Subcutaneous adipose tissue (tissue), 4 donors: ENCODE measurements around the gene BZW1. TPM values are rescaled to one million over a fixed set of nuclear protein-coding genes. Genes with fewer than 3 reads are reported as not detected.

Source experiments
- total RNA-seq, 4 donors: library from RNA; depleted of rRNA; stranded (reverse); fragments of >200 nt; gene quantifications; one replicate each; pipeline ENCODE4 v1.1.0, GENCODE V29; 2016
- TF ChIP-seq, protein P1 (sequence below): fragments of 450-650 bp; IDR thresholded peaks from one replicate; pipeline ENCODE4 v1.5.1; 2016; ENCODE audit warnings: low read depth, mild to moderate bottlenecking, control low read depth, antibody characterized with exemption, moderate library complexity

Gene BZW1
- 100 to 1,000 TPM; 168 to 529 (median 350) TPM for total RNA-seq

DNA sequence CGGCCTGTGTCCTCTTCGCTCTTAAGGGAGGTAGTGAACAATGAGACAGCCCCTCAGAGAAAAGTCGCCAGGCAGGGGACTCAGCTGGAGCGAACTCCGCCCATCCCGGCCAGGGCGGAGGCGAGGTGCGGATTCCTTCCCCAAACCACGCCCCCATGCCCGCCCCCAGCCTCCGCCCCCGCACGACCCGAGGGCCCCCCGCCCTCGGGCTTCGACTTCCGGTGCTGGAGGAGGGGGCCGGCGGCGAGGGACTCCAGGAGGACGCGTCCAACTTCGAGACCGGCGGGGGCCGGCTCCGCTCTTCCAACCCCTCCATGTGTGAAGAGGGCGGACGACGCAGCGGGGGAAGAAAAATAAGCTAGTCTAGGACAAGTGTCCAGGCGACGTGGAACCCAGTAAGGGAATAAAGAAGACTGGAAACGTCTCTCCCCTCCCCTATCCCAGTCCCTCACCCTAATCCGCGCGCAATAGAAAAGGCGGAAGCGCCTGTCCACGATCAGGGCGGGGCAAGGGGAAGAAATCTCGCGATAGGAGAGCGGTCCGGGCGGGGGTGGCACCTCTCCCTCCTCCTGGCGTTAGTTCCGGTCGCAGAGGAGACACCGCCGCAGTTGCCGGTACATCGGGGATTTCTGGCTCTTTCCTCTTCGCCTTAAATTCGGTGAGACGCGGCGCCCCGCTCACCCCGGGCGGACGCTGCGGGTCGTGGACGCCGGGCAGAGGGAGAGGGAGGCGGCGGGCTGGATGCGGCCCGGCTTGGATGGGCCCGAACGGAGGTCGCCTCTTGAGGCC, at the start of gene BZW1:
BZW1 (plus strand) TSS at position 578 of the 789 bp plus-strand sequence. CDS start 1,308 bp downstream, outside the sequence.
- TF ChIP-seq, protein P1, sequence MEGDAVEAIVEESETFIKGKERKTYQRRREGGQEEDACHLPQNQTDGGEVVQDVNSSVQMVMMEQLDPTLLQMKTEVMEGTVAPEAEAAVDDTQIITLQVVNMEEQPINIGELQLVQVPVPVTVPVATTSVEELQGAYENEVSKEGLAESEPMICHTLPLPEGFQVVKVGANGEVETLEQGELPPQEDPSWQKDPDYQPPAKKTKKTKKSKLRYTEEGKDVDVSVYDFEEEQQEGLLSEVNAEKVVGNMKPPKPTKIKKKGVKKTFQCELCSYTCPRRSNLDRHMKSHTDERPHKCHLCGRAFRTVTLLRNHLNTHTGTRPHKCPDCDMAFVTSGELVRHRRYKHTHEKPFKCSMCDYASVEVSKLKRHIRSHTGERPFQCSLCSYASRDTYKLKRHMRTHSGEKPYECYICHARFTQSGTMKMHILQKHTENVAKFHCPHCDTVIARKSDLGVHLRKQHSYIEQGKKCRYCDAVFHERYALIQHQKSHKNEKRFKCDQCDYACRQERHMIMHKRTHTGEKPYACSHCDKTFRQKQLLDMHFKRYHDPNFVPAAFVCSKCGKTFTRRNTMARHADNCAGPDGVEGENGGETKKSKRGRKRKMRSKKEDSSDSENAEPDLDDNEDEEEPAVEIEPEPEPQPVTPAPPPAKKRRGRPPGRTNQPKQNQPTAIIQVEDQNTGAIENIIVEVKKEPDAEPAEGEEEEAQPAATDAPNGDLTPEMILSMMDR, result no peak

DNA sequence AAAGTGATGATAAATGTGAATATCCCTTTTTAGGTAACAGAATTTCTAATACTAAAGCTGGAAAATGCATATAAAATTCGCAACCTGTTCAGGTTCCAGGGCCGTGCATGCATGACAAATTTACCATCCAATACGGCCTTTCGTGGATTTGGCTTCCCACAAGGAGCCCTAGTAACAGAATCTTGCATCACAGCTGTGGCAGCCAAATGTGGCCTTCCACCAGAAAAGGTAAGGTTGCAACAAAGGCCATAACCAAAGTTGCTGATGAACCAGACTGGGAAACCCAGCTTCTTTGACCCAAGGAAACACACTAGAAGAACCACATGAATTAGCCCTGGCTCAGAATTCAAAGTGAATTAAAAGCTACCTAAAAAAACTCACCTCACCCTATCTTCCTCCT, 49.6 kb upstream of the BZW1 start:
- TF ChIP-seq, protein P1, result no peak

DNA sequence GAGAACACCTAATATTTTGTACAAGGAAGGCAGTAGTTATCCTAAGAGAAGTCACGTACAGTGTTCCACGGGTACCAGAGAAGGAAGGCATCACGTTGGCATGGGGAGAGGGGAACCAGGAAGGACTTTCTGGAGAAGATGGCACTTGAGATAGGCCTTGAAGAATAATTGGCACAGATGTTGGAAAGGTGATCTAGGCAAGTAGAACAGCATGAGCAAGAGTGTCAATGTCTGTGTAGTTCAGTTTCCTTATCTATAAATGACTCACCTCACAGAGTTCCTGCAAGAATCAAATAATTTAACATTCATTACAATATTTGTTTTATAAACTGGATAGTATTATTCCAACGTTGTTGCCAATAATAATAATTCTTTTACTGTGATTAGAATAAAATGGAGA, 48.3 kb upstream of the BZW1 start:
- TF ChIP-seq, protein P1, result no peak

DNA sequence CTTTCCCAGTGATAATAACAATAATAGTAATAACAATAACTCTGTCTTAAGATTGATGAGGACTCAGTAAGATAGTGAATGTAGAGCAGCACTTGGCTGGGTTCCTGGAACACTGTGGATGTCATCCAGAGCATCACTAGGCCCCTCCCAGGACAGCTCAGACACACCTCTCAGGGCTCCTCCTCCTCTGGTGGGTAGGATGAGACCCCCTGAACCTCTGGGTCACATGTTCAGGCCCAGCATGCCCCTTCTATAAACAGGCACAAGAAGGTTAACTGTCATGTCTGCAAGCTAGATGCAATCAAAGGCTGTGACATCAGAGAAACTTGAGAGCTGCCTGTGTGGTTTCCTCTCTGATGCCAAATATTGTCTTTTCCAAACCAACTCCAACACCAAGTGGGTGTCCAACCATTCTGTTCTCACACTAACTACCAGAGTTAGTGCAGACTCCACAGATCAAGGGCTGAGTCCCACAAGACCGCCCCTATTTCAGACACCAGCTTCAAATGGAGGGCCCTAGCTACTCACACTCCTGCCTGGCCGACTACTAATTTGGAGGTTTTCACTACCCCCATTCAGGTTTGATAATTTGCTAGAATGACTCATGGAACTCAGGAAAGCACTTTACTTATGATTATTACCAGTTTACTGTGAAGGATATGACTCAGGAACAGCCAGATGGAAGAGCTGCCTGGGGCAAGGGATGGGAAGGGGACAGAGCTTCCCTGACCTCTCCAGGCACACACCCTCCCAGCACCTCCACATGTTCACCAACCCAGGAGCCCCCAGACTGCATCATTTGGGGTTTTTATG, 46.4 kb upstream of the BZW1 start:
- TF ChIP-seq, protein P1, result no peak

DNA sequence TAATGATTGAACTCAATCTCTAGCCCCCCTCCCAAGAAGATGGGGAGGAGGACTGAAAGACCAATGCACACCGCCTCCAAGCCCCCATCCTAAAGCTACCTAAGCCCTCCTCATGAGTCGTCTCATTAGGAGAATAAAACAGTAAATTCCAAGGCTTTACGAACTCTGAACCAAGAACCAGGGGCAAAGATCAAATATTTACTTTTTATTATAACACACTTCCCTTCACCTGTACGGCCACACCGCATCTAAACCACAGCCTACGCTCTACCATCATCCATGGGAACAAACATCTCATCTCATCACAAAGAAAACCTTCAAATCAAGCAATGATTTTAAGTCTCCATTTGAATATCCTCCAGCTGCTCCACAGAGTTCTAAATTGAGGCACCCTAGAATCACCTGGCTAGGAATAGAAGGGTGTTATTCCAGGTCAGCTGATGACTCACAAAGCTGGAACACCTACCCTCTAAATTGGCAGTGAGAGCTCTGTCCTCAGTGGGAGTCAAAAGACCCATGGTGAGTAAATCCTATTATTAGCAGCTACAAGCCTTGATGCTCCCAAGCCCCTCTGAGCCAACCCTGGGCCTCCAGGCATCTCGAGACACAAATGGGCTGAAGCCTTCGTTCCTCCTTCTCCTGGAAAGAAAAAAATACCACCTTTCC, 45.6 kb upstream of the BZW1 start:
- TF ChIP-seq, protein P1, result no peak

DNA sequence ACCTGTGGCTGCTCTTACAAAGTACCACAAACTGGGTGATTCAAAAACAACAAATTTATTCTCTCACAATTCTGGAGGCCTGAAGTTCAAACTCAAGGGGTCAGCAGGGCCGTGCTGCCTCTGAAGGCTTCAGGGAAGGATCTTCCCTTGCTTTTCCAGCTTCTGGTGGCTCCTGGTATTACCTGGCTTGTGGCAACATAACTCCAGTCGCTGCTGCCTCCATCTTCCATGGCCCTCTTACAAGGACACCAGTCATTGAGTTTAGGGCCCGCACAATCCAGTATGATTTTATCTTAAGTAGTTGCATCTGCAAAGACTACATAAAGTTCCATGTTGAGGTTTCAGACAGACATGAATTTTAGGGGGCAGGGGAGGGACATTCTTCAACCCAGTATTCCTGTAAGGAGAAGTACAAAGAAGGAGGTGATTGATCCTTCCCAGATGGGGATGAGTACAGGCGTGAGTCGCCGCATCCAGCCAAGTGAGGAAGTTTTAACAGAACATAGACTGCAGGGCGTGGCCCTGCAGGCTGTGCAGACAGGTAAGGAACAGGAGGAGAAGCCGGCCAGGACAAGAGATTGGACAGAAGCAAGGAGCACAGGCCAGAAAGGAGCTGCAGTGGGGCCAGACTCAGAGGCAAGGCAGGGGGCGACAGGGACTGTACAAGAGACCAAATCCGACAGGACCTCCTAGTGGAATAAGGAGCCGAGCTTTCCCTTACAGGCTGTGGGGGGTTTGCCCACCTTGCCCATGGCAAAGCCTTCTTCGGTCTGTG, 44.4 kb upstream of the BZW1 start:
- TF ChIP-seq, protein P1, result no peak
